ENCODE results near the gene ARMH1. TPM values are rescaled to one million over a fixed set of nuclear protein-coding genes. Genes with fewer than 3 reads are reported as not detected.

The ARMH1 gene
- total RNA-seq, 1 experiment from 2014 or later, result 0.15 TPM

DNA sequence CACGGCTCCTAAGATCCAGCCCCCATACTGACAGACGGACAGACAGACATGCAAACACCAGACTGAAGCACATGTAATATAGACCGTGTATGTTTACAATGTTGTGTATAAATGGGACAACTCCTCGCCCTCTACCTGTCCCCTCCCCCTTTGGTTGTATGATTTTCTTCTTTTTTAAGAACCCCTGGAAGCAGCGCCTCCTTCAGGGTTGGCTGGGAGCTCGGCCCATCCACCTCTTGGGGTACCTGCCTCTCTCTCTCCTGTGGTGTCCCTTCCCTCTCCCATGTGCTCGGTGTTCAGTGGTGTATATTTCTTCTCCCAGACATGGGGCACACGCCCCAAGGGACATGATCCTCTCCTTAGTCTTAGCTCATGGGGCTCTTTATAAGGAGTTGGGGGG lies 23.4 kb upstream of the ARMH1 start:
- Histone ChIP-seq H3K36me3 (ENCODE audit: low read depth, low read length) (peaks cover 9% of the 10 kb centered on the region; the same call in 1 of the 2 replicates), H3K79me2 (ENCODE audit: low read length) (no peaks in the 10 kb centered on the region), H3K9me2 (replicated peaks; ENCODE audit: low read length) (no peaks in the 10 kb centered on the region), H3K27me3 (ENCODE audit: low read length) (no peaks in the 10 kb centered on the region), H2AFZ (ENCODE audit: low read length) (no peak overlapping the region), H4K20me1 (ENCODE audit: low read length) (no peaks in the 10 kb centered on the region), H3K4me1 (ENCODE audit: insufficient read depth, low read length) (no peaks in the 10 kb centered on the region), H3K4me3 (ENCODE audit: low read length) (no peak overlapping the region), H3K27ac (ENCODE audit: low read length) (no peak overlapping the region), H3K4me2 (ENCODE audit: low read length) (no peak overlapping the region), H3F3A (ENCODE audit: low read length, unreplicated experiment) (no peaks in the 10 kb centered on the region), H3K9ac (ENCODE audit: low read length) (no peak overlapping the region), H3K9me3 (ENCODE audit: low read length) (no peaks in the 10 kb centered on the region)
- CTCF ChIA-PET, result no interaction called here
- intact Hi-C loops (cut with micrococcal nuclease), result no loop called here
- POLR2A ChIA-PET (ENCODE audit: unreplicated experiment), result no interaction called here
- TF ChIP-seq EZH2 (IDR thresholded peaks at IDR 0.05; ENCODE audit: low read length, unreplicated experiment) (no peak), EZH2phosphoT487 (IDR thresholded peaks at IDR 0.05; ENCODE audit: borderline replicate concordance, low read length) (no peak)
- TF ChIP-seq, protein P1, sequence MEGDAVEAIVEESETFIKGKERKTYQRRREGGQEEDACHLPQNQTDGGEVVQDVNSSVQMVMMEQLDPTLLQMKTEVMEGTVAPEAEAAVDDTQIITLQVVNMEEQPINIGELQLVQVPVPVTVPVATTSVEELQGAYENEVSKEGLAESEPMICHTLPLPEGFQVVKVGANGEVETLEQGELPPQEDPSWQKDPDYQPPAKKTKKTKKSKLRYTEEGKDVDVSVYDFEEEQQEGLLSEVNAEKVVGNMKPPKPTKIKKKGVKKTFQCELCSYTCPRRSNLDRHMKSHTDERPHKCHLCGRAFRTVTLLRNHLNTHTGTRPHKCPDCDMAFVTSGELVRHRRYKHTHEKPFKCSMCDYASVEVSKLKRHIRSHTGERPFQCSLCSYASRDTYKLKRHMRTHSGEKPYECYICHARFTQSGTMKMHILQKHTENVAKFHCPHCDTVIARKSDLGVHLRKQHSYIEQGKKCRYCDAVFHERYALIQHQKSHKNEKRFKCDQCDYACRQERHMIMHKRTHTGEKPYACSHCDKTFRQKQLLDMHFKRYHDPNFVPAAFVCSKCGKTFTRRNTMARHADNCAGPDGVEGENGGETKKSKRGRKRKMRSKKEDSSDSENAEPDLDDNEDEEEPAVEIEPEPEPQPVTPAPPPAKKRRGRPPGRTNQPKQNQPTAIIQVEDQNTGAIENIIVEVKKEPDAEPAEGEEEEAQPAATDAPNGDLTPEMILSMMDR (conservative IDR thresholded peaks at IDR 0.05; ENCODE audit: low read depth, low read length), result no peak
- ATAC-seq (no peak), DNase-seq (no peak)
- BruUV-seq (replicated peaks), result TSS peak; percentile 47

- BruUV-seq (replicated peaks), result no TSS peak
- no peaks in the 10 kb centered on the region for H3K9me2 ChIP-seq (replicated peaks; ENCODE audit: low read length)
- CTCF ChIA-PET, result interaction anchor here (1.0 to 1.4 kb wide), 4 partner anchors 10 to 275 kb away, joined by 3 to 7 read pairs (median 5); no protein-coding TSS in a partner anchor
- peaks cover 9% of the 10 kb centered on the region; the same call in 1 of the 2 replicates for H3K36me3 ChIP-seq (ENCODE audit: low read depth, low read length)
- ATAC-seq (peak; percentile 95), DNase-seq (peak; percentile 87)
- H3K27ac ChIP-seq (ENCODE audit: low read length), result no peak overlapping the region
- H3F3A ChIP-seq (ENCODE audit: low read length, unreplicated experiment), result no peaks in the 10 kb centered on the region
- H3K9ac ChIP-seq (ENCODE audit: low read length), result no peak overlapping the region
- TF ChIP-seq EZH2 (IDR thresholded peaks at IDR 0.05; ENCODE audit: low read length, unreplicated experiment) (no peak), EZH2phosphoT487 (IDR thresholded peaks at IDR 0.05; ENCODE audit: borderline replicate concordance, low read length) (no peak)
- TF ChIP-seq, protein P1 (conservative IDR thresholded peaks at IDR 0.05; ENCODE audit: low read depth, low read length), result peak; percentile 95
- intact Hi-C loops (cut with micrococcal nuclease), result loop anchor here (1.0 to 2.0 kb wide), 3 partner anchors 44 to 274 kb away; no protein-coding TSS in a partner anchor
- H3K79me2 ChIP-seq (ENCODE audit: low read length), result no peaks in the 10 kb centered on the region
- H2AFZ ChIP-seq (ENCODE audit: low read length), result no peak overlapping the region
- no peaks in the 10 kb centered on the region for H4K20me1 ChIP-seq (ENCODE audit: low read length)
- no peaks in the 10 kb centered on the region for H3K27me3 ChIP-seq (ENCODE audit: low read length)
- no peak overlapping the region for H3K4me2 ChIP-seq (ENCODE audit: low read length)
- POLR2A ChIA-PET (ENCODE audit: unreplicated experiment), result no interaction called here
- no peaks in the 10 kb centered on the region for H3K9me3 ChIP-seq (ENCODE audit: low read length)
- H3K4me3 ChIP-seq (ENCODE audit: low read length), result no peak overlapping the region
- H3K4me1 ChIP-seq (ENCODE audit: insufficient read depth, low read length), result no peaks in the 10 kb centered on the region
Observed at GRCh38 chr1:44652445-44653106, 21.9 kb upstream of the ARMH1 start.

Measured in PC-3 (cell line).